HG03439 (cell line): ENCODE results near the gene BDH1.

Source experiments
- ATAC-seq: cut with Tn5 transposase; IDR thresholded peaks from one replicate; pipeline ENCODE4 v1.9.1; 2021; ENCODE audit warnings: mild to moderate bottlenecking, moderate library complexity; ENCODE audit not compliant: unreplicated experiment

Gene BDH1

DNA sequence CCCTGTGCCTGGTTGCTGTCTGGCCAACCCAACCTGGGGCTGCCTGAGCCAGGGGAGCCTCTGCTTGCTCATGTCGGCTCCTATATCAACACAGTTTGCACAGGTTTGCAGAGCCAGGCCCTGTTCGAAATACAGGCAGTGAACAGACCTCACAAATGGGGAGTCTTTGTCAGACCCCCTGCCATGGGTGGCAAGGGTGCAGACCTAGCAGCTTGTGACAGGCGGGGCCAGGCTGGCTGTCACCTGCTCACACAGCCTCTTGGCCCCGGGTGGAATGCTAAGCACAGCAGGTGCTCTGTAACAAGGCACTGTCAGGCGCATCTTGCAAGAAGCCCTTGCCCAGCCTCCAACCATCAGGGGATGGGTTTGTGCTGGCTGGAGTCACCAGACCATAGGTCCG, 47.3 kb downstream of the BDH1 start:
- no peak for ATAC-seq

DNA sequence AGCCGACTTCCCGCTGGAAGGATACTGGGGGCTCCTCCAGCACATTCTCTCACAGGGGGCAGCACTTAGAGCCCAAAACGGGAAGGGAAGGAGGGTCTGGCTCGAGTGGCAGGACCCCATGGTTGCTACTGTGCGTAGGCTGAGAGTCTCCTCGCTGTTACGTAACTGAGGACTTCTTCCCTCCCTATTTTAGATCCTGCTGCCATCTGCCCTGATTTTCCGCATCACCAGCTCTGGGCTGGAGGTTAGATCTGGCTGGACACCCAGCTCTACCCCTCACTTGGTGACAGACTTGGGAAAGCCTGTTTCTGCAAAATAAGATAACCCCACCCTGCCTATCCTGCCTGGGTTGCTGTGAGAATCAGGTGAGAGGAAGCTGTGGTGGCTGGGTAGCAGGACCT, 47.7 kb downstream of the BDH1 start:
- ATAC-seq = no peak

DNA sequence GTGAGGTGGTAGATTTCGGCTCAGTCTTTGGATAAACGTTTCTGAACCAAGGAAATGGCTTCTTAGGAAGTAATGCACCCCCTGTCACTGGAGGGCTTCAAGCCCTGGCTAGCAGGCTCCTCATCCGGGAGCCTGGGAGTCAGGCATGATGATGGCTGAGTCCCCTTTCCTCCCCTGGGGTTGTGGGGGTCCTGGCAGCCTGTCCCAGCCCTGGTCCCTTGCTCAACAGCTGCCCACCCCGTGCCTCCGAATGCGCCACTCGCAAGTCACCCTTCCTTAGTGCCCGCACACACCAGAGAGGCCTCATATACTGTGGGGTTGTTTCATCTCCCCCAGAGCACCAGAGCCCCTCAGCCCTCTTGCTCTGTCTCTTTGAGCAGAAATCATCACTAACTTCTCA, 48.2 kb downstream of the BDH1 start:
- ATAC-seq = no peak

DNA sequence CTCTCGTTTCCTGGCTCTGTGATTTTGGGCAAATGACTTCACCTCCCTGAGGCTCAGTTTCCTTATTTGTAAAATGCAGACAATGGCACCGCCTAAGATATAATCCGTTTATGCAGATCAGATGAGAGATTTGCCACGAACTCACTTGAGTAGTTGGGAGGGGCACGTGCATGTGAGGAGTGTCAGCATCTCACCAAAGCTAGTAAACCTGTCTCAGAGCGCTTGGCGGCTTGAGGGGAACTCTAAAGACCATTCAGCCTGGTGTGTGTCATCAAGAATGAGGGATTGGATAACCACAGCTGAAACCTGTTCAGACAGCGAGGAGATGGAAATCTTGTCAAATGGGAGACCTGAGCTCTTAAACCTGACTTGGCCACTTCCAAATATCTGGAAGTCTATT, 48.7 kb downstream of the BDH1 start:
- no peak for ATAC-seq

DNA sequence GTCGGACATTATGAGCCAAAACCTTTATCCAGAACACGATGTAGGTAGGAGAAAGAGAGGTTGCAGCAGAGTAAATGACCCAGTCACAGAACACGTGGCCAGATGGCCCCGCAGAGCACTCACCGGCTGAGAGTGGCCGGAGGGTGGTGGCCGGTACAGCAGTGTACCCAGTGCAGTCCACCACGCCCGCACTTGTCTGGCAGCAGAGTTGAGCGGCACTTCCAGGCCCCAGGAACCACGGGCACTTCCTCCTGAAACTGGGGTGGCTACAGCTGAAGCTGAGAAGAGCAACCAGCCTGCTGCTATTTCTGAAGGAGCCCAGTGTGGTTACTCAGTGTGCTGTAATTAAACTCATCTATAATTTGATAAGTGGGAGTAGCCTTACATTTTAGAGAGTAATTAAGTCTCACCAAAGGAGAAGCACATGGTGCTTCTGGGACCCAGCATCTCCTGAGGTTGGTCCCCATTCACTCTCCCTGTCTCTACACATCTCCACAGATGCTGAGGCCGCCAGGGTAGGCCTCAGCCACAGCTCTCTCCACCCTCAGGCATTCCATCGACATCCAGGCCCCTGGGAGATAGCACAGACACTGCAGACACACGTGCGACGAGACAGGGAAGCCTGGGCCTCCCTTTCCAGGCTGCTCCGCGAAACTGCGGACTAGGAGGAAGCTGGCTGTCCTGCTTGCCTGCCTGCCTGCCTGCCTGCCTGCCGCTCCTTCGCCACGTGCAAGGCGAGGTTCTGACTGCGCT, 49.8 kb downstream of the BDH1 start:
- ATAC-seq = no peak

DNA sequence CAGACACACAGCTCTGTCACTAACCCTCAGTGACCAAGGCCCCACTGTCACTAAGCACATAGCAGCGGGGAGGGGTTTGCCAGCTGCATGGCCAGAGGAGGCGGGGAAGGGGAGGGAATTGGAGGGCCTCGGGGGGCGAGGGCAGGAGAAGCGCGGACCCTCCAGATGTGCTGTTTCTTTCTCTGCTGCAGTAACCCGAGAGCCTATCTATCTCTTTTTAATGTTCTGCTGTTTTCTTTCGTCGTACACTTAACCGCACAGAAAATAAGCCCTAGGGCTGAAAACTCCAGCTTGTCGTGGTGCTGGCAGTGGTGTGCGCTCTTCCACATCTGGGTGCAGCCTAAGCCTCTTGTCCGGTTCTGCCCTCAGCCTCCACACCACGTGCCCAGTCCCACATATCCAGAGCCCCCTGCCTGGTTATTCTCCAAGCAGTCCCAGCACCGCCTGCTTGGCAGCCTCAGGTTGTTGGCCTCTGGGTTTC, 51.1 kb downstream of the BDH1 start:
- no peak for ATAC-seq

DNA sequence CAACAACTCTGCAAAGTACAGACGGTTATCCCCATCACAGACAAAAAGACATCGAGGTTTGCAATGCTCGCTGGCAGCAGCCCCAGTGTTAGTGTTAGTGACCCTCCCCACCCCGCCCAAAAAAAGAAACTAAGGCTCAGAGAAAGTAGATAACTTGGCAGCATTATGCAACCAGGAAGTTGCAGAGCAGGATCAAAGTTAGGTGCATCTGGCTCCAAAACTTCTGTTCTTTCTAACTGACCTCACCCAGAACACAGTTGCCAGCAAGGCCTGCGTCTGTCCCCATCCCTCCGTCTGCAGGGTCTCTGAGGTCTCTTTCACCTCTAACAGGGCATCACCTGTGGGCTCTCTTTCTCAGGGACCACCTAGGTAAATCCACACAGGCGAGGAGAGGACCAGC, 51.5 kb downstream of the BDH1 start:
- ATAC-seq = no peak

DNA sequence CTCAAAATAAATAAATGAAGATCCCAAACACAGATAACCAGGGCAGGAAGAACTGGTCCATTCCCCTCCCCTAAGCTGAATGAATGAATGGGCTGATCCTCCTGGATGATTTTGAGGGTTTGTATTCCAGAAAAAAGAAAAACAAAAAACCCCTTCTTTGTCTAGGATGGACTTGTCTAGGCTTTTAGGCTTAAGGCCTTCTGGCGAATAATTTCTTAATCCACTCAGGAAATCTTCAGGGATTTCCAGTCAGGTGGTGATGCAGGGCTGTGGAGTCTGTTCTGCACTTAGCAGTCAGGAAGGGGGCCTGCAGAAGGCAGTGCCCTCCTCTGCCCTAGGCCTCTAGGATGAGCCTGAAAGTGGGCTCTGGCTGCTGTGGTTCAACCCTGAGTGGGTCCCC, 52.1 kb downstream of the BDH1 start:
- ATAC-seq = no peak

- no peak for ATAC-seq
Measured at GRCh38 chr3:197501879-197502620, 53.7 kb downstream of the BDH1 start.

GRCh38 chr3:197501496-197501878, 54.3 kb downstream of the BDH1 start:
- no peak for ATAC-seq

DNA sequence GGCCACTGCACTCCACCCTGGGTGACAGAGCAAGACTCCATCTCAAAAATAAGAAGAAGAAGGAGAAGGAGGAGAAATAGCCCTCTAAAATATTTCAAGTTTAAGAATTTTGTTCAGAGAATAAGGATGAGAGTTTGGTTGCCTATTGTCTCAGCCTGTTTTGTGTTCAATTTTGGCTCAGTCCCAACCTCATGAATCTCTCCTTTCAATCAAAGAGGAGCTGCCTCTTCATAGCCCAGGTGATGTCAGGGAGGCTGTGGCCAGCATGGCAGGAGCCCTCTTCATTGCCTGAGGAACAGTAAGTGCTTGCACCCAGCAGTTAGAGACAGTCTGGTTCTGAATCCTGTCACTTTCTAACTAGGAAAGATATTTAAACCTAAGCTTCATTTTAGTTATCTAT, 55.0 kb downstream of the BDH1 start:
- ATAC-seq = no peak

GRCh38 chr3:197499427-197499826, 56.3 kb downstream of the BDH1 start:
- no peak for ATAC-seq

GRCh38 chr3:197498499-197499241, 57.1 kb downstream of the BDH1 start:
- no peak for ATAC-seq

DNA sequence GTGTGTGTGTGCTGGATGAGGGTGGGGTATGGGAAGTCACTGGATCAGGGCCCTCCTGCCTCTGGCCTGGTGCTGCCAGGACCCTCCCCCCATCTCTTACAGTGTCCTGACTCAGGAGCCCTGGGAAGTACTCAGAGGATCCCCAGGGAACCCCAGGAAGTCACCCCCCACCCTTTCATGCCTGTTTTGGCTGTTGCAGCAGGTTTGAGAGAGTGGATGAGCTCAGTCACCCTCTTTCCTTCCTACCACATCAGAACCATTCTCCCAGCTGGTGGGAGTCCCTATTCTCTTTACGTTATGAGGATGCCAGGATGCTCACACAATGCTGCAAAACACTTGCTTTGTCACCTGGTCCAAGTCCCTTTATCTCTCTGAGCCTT, 59.0 kb downstream of the BDH1 start:
- no peak for ATAC-seq

DNA sequence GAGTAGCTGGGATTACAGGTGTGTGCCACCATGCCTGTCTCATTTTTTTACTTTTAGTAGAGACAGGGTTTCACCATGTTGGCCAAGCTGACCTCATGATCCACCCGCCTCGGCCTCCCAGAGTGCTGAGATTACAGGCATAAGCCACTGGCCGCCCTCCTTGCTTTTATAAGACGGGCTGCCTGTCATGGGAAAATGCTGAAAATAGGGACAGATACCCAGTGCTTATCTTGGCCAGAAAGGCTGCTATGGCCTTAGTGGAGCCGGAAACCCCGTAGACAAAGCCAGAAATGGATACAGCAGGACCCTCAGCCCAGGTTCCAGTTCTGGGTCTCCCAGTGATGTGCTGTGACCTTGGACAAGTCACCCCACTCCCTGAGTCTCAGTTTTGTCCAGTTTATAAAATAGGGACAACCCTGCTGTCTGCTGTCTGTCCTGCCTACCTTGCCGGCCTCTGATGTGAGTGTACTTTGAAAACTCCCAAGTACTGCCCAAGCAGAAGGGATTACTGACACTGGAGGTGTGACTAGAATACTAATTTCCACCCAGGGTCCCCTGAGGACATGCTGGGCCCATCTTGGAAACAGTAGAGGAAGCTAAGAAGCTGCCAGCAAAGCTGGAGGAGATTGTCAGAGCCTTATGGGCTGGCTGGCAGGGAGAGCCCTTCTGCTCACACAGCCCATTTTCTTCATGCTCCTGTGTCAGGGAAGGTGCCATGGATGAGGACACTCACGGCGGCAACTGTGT, 59.6 kb downstream of the BDH1 start:
- no peak for ATAC-seq

DNA sequence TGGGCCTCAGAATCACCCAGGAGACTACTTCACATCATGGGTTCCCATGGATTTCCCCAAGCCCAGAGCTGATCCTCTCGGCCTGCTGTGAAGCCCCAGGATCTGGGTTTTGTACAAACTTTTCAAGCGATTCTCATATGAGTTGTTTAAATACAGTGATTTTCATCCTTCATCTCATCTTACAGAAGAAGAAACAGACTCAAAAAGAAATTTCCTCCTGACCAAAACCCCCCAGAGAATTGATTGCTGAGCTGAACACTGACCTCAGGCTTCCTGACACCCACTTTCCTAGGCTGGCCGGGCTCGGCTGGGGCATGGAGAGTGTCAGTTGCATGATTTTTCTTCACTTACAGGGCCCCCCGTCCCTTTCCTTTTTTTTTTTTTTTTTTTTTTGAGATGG, 60.3 kb downstream of the BDH1 start:
- ATAC-seq = no peak

DNA sequence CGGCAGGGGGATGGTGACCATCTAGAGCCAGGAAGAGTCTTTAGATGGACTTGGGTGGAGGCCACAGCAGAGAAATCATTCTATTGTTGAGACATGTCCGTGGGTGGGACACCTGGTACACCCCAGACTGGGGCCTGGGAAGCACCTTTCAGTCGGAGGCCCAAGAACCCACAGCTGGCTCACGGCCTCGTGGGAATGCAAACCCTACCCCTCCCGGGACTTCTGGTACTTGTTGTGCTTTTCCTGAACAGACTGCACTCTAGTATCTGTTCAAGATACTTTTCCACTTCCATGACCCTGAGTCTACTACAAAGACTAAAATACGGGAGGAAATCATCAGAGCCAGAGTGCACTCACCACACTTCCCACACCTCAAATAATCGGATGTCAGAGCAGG, 60.7 kb downstream of the BDH1 start:
- no peak for ATAC-seq

GRCh38 chr3:197494366-197495058, 61.3 kb downstream of the BDH1 start:
- ATAC-seq = no peak

- no peak for ATAC-seq
Measured at GRCh38 chr3:197493049-197493448, 62.7 kb downstream of the BDH1 start.

DNA sequence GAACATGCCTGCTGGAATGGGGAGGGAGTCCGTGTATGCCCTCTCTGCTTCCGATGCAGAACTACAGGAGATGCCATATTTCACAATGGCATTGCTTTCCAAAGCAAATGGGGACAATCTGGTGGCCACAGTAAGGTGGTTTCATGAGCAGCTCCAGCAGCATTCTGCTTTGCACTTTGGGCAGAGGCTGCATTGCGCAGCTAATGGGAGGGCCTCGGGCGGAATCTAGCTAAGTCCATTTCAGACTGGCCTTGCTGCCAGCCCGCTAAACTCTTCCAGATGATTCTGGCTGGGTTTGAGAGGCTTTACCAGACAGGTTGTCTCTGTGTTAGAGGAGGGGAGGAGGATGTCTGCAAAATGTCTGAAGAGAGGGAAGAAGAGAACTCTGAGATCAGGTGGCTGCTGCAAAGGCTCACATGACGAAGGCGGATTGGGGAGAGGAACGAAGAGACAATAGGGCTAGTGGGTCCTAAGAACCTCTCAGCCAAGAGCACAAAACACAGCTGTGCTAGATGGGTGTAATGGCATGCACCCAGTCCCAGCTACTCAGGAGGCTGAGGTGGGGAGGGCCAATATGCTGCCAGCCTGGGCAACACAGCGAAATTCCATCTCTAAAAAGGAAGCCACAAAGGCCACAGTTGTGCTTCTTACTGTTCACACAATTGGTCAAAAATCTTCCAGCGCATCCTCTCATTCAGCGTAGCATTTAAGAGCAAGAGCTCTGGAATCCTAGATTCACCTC, 63.7 kb downstream of the BDH1 start:
- no peak for ATAC-seq
